Right lobe of liver (tissue), 4 donors: Measurements from ENCODE around the gene SMS.

Experiments used
- CTCF ChIP-seq, 4 donors: fragments of 200-600 bp in 3 of 4; fragments of 450-650 bp in 1 of 4; IDR thresholded peaks; one replicate each; pipeline versions ENCODE4 v1.5.1 to v1.8.0; 2016 to 2022; ENCODE audit warnings: antibody characterized with exemption in 4 of 4, mild to moderate bottlenecking in 2 of 4
- POLR2A ChIP-seq: fragments of 450-650 bp; IDR thresholded peaks from one replicate; pipeline ENCODE4 v1.6.1; 2017; ENCODE audit warnings: antibody characterized with exemption, mild to moderate bottlenecking
- donor health status: DM: no; HTN: no; CAD: no.
- donor health status: DM: no; HTN: no; CAD: no.
- donor health status: DM: no; HTN: yes; CAD: no.

GRCh38 chrX:22039541-22039940 is 99.0 kb downstream of the SMS start:
- no peak for TF ChIP-seq POLR2A
- TF ChIP-seq CTCF (IDR thresholded peaks at IDR 0.05) = no peak
